ENCODE results near the gene TSPAN1. TPM values are rescaled to one million over a fixed set of nuclear protein-coding genes. Genes with fewer than 3 reads are reported as not detected.

The TSPAN1 gene
- total RNA-seq, 4 donors from 2014 or later: 1.6 to 3.1 TPM; not detected in 2

DNA sequence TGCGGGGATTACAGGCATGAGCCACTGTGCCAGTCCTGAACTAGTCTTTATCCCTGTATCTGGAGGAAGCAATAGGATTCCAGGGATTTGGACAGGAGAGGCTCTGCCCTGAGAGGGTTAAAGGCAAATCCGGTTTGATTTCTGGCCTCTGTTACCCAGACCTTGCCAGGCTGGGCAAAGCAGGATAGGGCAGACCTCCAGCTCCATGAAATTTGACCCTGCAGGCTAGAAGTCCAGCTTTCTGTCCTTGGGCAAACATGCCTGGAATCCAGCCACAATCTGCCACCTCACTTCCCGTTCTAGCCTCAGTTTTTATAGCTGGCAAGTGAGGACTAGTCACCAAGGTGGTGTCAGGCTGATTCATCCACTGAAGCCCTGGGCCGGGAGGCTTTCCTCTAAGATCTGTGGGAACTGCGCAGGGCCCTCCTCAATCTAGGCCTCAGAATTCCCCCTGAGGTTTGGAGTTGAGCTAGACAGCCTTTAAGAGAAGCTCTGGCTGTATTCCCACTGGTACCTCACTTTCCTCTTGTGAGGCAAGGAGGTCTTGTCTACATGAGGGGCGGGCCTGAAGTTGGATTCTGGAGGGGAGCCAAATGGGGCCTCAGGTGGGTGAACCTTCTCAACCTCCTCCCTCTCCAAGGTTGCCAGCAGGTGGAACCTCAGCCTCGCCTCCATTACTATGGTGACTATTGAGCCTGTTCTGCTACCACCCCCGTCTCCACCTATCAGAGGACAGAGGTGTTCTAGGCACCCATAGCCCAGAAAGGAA lies 8.4 kb downstream of the TSPAN1 start:
- TF ChIP-seq, protein P1, sequence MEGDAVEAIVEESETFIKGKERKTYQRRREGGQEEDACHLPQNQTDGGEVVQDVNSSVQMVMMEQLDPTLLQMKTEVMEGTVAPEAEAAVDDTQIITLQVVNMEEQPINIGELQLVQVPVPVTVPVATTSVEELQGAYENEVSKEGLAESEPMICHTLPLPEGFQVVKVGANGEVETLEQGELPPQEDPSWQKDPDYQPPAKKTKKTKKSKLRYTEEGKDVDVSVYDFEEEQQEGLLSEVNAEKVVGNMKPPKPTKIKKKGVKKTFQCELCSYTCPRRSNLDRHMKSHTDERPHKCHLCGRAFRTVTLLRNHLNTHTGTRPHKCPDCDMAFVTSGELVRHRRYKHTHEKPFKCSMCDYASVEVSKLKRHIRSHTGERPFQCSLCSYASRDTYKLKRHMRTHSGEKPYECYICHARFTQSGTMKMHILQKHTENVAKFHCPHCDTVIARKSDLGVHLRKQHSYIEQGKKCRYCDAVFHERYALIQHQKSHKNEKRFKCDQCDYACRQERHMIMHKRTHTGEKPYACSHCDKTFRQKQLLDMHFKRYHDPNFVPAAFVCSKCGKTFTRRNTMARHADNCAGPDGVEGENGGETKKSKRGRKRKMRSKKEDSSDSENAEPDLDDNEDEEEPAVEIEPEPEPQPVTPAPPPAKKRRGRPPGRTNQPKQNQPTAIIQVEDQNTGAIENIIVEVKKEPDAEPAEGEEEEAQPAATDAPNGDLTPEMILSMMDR (IDR thresholded peaks at IDR 0.05; ENCODE audit: low read depth): no peak

DNA sequence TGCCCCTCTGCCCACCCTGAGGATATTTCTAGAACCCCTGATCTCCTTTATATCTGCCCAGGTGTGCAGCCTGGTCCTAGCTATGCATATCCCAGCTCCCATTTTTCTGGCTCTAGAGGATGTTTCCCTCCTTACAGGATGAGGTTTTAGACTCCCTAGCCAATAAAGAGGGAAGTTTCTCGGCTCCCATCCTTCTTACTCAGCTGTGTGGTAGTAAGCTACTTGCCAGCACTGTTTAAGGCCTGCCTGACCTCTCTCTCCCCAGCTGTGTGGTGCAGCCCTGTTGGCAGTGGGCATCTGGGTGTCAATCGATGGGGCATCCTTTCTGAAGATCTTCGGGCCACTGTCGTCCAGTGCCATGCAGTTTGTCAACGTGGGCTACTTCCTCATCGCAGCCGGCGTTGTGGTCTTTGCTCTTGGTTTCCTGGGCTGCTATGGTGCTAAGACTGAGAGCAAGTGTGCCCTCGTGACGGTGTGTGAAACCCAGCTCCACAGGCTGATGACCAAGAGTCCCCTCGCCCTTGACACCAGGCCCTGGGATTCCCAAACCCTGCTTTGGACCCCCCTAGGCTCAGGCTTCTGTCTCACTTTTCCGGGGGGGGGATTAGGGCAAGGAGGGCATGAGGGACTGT lies 9.2 kb downstream of the TSPAN1 start:
- TF ChIP-seq, protein P1 (IDR thresholded peaks at IDR 0.05; ENCODE audit: low read depth): no peak

DNA sequence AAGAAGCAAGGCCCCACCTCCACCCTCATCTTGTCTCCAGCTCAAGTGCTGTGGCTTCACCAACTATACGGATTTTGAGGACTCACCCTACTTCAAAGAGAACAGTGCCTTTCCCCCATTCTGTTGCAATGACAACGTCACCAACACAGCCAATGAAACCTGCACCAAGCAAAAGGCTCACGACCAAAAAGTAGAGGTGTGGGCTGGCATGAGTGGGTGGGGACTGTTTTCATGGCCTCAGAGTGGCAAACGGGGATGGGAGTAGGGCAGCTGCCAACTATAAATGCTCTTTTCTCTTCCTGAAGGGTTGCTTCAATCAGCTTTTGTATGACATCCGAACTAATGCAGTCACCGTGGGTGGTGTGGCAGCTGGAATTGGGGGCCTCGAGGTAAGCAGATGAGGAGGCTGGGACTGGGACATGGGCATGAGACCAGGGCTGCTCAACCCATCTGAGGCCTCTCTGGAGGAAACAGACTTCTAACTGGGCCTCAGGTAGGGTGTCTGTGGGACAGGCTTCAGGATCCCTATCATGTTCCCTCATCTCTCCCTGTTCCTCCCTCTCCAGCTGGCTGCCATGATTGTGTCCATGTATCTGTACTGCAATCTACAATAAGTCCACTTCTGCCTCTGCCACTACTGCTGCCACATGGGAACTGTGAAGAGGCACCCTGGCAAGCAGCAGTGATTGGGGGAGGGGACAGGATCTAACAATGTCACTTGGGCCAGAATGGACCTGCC lies 10.2 kb downstream of the TSPAN1 start:
- TF ChIP-seq, protein P1 (IDR thresholded peaks at IDR 0.05; ENCODE audit: low read depth): no peak

DNA sequence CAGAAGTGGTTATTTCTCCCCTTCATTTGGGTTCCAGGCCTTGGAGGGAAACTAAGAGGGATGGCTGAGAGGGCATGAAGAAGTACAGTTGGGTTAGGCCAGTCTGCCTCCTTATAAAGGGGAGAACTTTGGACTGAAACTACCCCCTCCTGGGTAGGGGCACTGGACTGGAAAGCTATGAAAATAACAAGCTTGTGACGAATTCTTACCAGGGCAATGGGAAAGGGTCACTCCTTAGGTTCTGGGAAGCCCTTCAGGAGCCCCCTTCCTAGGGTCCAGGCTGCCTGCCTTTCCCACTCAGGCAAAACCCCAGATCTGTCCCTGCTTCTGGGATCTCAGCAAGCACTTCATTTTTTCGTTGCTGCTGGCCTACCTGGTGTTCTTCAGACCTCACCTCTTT lies 11.2 kb downstream of the TSPAN1 start:
- TF ChIP-seq, protein P1 (IDR thresholded peaks at IDR 0.05; ENCODE audit: low read depth): no peak

DNA sequence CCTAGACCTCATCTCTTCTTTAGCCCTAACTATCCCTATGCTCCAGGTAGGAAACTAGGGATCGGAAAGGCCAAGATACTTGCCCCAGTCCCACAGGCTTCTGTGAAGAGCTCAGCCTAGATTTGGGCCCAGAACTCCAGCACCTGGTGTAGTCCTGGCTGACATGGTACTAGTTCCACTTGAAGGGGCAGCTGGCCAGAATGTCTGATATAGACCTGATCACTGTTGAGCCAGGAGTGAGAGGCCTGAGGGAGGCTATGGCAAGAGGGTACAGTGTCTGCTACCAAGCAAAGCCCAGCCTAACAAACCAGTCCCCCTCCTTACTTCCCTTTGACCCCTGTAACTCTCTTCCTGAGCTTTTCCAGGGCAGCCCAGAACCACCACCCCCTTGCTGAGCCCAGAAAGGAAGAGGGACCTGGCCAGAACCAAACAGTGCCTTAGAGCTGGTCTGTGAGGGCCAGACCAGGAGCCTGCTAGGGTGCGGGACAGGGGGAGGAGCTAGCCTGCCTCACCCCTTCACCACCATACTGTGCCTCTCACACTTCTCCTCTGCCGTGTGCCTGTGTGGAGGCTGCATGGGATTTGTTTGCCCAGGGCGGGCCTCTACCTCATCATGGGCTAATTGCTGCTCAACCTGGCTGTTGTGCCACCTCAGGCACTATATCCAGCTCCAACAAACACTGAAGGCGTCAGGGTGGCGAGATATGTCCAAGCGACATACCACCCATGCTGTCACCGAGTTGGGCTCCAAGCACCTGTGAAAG lies 12.4 kb downstream of the TSPAN1 start:
- TF ChIP-seq, protein P1 (IDR thresholded peaks at IDR 0.05; ENCODE audit: low read depth): no peak

DNA sequence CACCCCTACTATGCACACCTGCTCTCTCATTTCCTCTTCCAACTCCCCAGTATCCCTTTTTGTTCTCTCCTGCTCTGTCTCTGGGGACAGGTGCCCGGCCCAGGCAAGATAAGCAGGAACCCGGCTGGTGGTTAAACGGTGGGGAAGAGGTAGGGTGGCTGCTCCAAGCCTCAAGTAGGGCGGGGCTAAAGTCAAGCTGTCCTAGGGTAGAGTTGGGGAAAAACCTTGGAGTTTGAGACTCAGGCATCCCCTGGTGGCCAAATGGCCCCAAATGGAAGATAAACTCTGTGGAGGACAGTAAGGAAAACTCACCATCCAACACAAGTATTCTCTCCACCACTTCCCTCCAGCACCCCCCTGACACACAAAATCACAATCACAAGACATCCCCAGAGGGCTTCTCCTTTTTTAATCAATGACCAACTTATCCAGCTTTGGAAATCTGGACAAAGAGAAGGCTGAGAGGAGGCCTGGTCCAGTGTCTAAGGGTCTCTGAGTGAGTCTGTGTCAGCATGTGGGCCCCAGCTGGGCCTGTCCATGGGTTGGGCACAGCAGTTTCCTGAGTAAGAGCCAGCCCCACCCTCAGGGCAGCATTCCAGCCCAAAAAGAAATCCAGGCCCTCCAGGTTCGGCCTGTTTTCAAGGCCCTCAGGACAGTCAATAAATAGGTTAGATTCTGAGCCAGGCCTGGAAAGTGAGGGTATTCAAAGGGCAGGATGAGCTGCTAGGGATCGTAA lies 13.6 kb downstream of the TSPAN1 start:
- TF ChIP-seq, protein P1 (IDR thresholded peaks at IDR 0.05; ENCODE audit: low read depth): no peak
